BLaER1 (cell line): Measurements from ENCODE around the gene CASP3.
A peak's percentile ranks its signal among the peaks of the same experiment; 100 is the strongest.
"Not testable (repeated sequence)": the region's sequence is repeated elsewhere in the genome, so short reads cannot be mapped to it uniquely, and the experiment has no call there.

Source experiments
- H3K27ac ChIP-seq: shearing (Covaris generic); formaldehyde crosslinking; 2 replicates; pipeline ENCODE4 v1.8.1; 2022
- H3K27me3 ChIP-seq: shearing (Covaris generic); formaldehyde crosslinking; 2 replicates; pipeline ENCODE4 v1.8.1; 2022
- H3K36me3 ChIP-seq: shearing (Covaris generic); formaldehyde crosslinking; 2 replicates; pipeline ENCODE4 v1.8.1; 2022
- H3K4me1 ChIP-seq: shearing (Covaris generic); formaldehyde crosslinking; 2 replicates; pipeline ENCODE4 v1.8.1; 2022
- H3K4me2 ChIP-seq: shearing (Covaris generic); formaldehyde crosslinking; 2 replicates; pipeline ENCODE4 v1.8.1; 2022
- H3K4me3 ChIP-seq: shearing (Covaris generic); formaldehyde crosslinking; 2 replicates; pipeline ENCODE4 v1.8.1; 2022
- H3K9ac ChIP-seq: shearing (Covaris generic); formaldehyde crosslinking; 2 replicates; pipeline ENCODE4 v1.8.1; 2022
- H3K9me3 ChIP-seq: shearing (Covaris generic); formaldehyde crosslinking; 2 replicates; pipeline ENCODE4 v1.8.1; 2022
- H4K20me1 ChIP-seq: shearing (Covaris generic); formaldehyde crosslinking; 2 replicates; pipeline ENCODE4 v1.8.1; 2022
- Cebpa-rat ChIP-seq: shearing (Covaris generic); IDR thresholded peaks from 2 replicates; pipeline ENCODE4 v1.8.1; 2022

Gene CASP3

GRCh38 chr4:184666670-184667069 lies 17.4 kb upstream of the CASP3 start:
- Histone ChIP-seq H3K9ac (no peak overlapping the region), H3K27ac (no peak overlapping the region), H4K20me1 (no peaks in the 10 kb centered on the region), H3K27me3 (no peaks in the 10 kb centered on the region), H3K4me2 (no peak overlapping the region), H3K4me3 (no peak overlapping the region), H3K36me3 (peaks cover 64% of the 10 kb centered on the region), H3K4me1 (peaks cover 19% of the 10 kb centered on the region), H3K9me3 (no peaks in the 10 kb centered on the region)
- TF ChIP-seq Cebpa-rat = no peak

GRCh38 chr4:184664445-184665210 lies 15.4 kb upstream of the CASP3 start:
- TF ChIP-seq Cebpa-rat = peak; percentile 58; the same call in 1 of the 2 replicates
- peaks cover 74% of the 10 kb centered on the region for H3K36me3 ChIP-seq

GRCh38 chr4:184662236-184662635 lies 13.0 kb upstream of the CASP3 start:
- Histone ChIP-seq H3K4me1 (peaks cover 5% of the 10 kb centered on the region; the same call in 1 of the 2 replicates), H3K4me3 (no peak overlapping the region), H3K27me3 (no peaks in the 10 kb centered on the region), H3K27ac (no peak overlapping the region), H3K4me2 (no peak overlapping the region), H3K9ac (no peak overlapping the region), H3K36me3 (peaks cover 56% of the 10 kb centered on the region), H4K20me1 (no peaks in the 10 kb centered on the region), H3K9me3 (no peaks in the 10 kb centered on the region)
- no peak for TF ChIP-seq Cebpa-rat

More at GRCh38 chr4:184664445-184665210, 15.4 kb upstream of the CASP3 start:
- Histone ChIP-seq H3K27me3 (no peaks in the 10 kb centered on the region), H3K27ac (no peak overlapping the region), H3K4me3 (no peak overlapping the region), H3K9ac (no peak overlapping the region), H3K4me1 (peaks cover 19% of the 10 kb centered on the region), H3K9me3 (no peaks in the 10 kb centered on the region), H4K20me1 (no peaks in the 10 kb centered on the region), H3K4me2 (no peak overlapping the region)

GRCh38 chr4:184660978-184661377 lies 11.7 kb upstream of the CASP3 start:
- no peaks in the 10 kb centered on the region for H3K9me3 ChIP-seq
- no peaks in the 10 kb centered on the region for H3K27me3 ChIP-seq
- no peak for TF ChIP-seq Cebpa-rat

GRCh38 chr4:184657820-184658219 lies 8.6 kb upstream of the CASP3 start:
- H3K9me3 ChIP-seq, H3K9ac ChIP-seq, H3K27ac ChIP-seq, H3K4me3 ChIP-seq, H3K27me3 ChIP-seq, H3K4me2 ChIP-seq, H4K20me1 ChIP-seq, H3K4me1 ChIP-seq: not testable (repeated sequence)
- peaks cover 34% of the 10 kb centered on the region for H3K36me3 ChIP-seq

More at GRCh38 chr4:184660978-184661377, 11.7 kb upstream of the CASP3 start:
- Histone ChIP-seq H4K20me1 (no peaks in the 10 kb centered on the region), H3K9ac (no peak overlapping the region), H3K36me3 (peaks cover 50% of the 10 kb centered on the region), H3K4me3 (no peak overlapping the region), H3K27ac (no peak overlapping the region), H3K4me1 (peaks cover 5% of the 10 kb centered on the region; the same call in 1 of the 2 replicates), H3K4me2 (no peak overlapping the region)

- Histone ChIP-seq H3K27ac (no peak overlapping the region), H4K20me1 (no peaks in the 10 kb centered on the region), H3K4me2 (no peak overlapping the region), H3K36me3 (peaks cover 34% of the 10 kb centered on the region), H3K4me3 (no peak overlapping the region), H3K9me3 (no peaks in the 10 kb centered on the region), H3K9ac (no peak overlapping the region), H3K27me3 (no peaks in the 10 kb centered on the region), H3K4me1 (peaks cover 1% of the 10 kb centered on the region; the same call in 1 of the 2 replicates)
- TF ChIP-seq Cebpa-rat = no peak
Observed at GRCh38 chr4:184657144-184657543, 7.9 kb upstream of the CASP3 start.

- H4K20me1 ChIP-seq = no peaks in the 10 kb centered on the region
- 0 out of 2 replicates have a peak, but pooled peaks cover 3% of the 10 kb centered on the region for H3K4me1 ChIP-seq
- H3K9me3 ChIP-seq = no peaks in the 10 kb centered on the region
- TF ChIP-seq Cebpa-rat = no peak
- no peak overlapping the region for H3K9ac ChIP-seq
- H3K27ac ChIP-seq = no peak overlapping the region
- H3K4me3 ChIP-seq = no peak overlapping the region
- H3K27me3 ChIP-seq = no peaks in the 10 kb centered on the region
- no peak overlapping the region for H3K4me2 ChIP-seq
- peaks cover 28% of the 10 kb centered on the region for H3K36me3 ChIP-seq
Observed at GRCh38 chr4:184655889-184656869, 6.9 kb upstream of the CASP3 start.

GRCh38 chr4:184653650-184654049 lies 4.4 kb upstream of the CASP3 start:
- peaks cover 12% of the 10 kb centered on the region for H3K4me1 ChIP-seq
- no peak overlapping the region for H3K27ac ChIP-seq
- no peak overlapping the region for H3K4me2 ChIP-seq

GRCh38 chr4:184652681-184653080 lies 3.4 kb upstream of the CASP3 start:
- Histone ChIP-seq H3K4me1 (peaks cover 16% of the 10 kb centered on the region), H3K36me3 (peaks cover 11% of the 10 kb centered on the region), H4K20me1 (peaks cover 13% of the 10 kb centered on the region)
- H3K4me3 ChIP-seq, H3K27me3 ChIP-seq, H3K4me2 ChIP-seq, H3K27ac ChIP-seq, H3K9me3 ChIP-seq, H3K9ac ChIP-seq: not testable (repeated sequence)

More at GRCh38 chr4:184653650-184654049, 4.4 kb upstream of the CASP3 start:
- no peak overlapping the region for H3K9ac ChIP-seq
- no peak overlapping the region for H3K4me3 ChIP-seq
- no peaks in the 10 kb centered on the region for H3K27me3 ChIP-seq
- peaks cover 3% of the 10 kb centered on the region; the same call in 1 of the 2 replicates for H4K20me1 ChIP-seq
- peaks cover 11% of the 10 kb centered on the region for H3K36me3 ChIP-seq
- no peaks in the 10 kb centered on the region for H3K9me3 ChIP-seq
- no peak for TF ChIP-seq Cebpa-rat

- H3K27ac ChIP-seq = no peak overlapping the region
- no peak overlapping the region for H3K9ac ChIP-seq
- no peak overlapping the region for H3K4me3 ChIP-seq
- no peak overlapping the region for H3K4me2 ChIP-seq
- H3K36me3 ChIP-seq = peaks cover 8% of the 10 kb centered on the region
- no peak for TF ChIP-seq Cebpa-rat
- H4K20me1 ChIP-seq = peaks cover 21% of the 10 kb centered on the region
- no peaks in the 10 kb centered on the region for H3K27me3 ChIP-seq
- H3K9me3 ChIP-seq = no peaks in the 10 kb centered on the region
- H3K4me1 ChIP-seq = peaks cover 24% of the 10 kb centered on the region
Observed at GRCh38 chr4:184651899-184652298, 2.7 kb upstream of the CASP3 start.
